Ramos (cell line): ENCODE results near the gene CHI3L2.

Experiments used
- in situ Hi-C: fragments of 300-500 bp; cut with MboI; formaldehyde crosslinking; loops from one replicate; pipeline ENCODE4 v1.14.3; 2022; ENCODE audit warnings: low sequenced_read_pairs; ENCODE audit not compliant: unreplicated experiment

CHI3L2 gene

GRCh38 chr1:111217183-111217910 lies 10.2 kb upstream of the CHI3L2 start:
- in situ Hi-C loops = loop anchor here (10.0 to 25.0 kb wide), 2 partner anchors 343 to 395 kb away; partner anchors contain the start of genes CD53 and RAP1A

- in situ Hi-C loops = loop anchor here (10.0 to 25.0 kb wide), 2 partner anchors 344 to 393 kb away; partner anchors contain the start of genes CD53 and RAP1A
Measured at GRCh38 chr1:111218701-111219556, 8.6 kb upstream of the CHI3L2 start.

GRCh38 chr1:111219557-111220286 lies 7.8 kb upstream of the CHI3L2 start:
- in situ Hi-C loops = loop anchor here (5.0 to 25.0 kb wide), 6 partner anchors 173 to 535 kb away; partner anchors contain the start of genes ATP5PB, CD53, DDX20 and RAP1A

GRCh38 chr1:111220302-111220890 lies 7.1 kb upstream of the CHI3L2 start:
- in situ Hi-C loops = loop anchor here (5.0 to 25.0 kb wide), 5 partner anchors 172 to 534 kb away; partner anchors contain the start of genes ATP5PB, DDX20, RAP1A and WDR77

GRCh38 chr1:111221276-111221632 lies 6.3 kb upstream of the CHI3L2 start:
- in situ Hi-C loops = loop anchor here (5.0 to 25.0 kb wide), 5 partner anchors 171 to 534 kb away; partner anchors contain the start of genes ATP5PB, DDX20, RAP1A and WDR77

GRCh38 chr1:111221633-111222291 lies 5.8 kb upstream of the CHI3L2 start:
- in situ Hi-C loops = loop anchor here (5.0 to 25.0 kb wide), 5 partner anchors 171 to 533 kb away; partner anchors contain the start of genes ATP5PB, DDX20, RAP1A and WDR77

GRCh38 chr1:111222308-111223125 lies 5.0 kb upstream of the CHI3L2 start:
- in situ Hi-C loops = loop anchor here (5.0 to 25.0 kb wide), 5 partner anchors 170 to 532 kb away; partner anchors contain the start of genes ATP5PB, DDX20, RAP1A and WDR77

GRCh38 chr1:111223126-111223685 lies 4.3 kb upstream of the CHI3L2 start:
- in situ Hi-C loops = loop anchor here (5.0 to 25.0 kb wide), 5 partner anchors 169 to 532 kb away; partner anchors contain the start of genes ATP5PB, DDX20, RAP1A and WDR77

GRCh38 chr1:111225091-111225490 lies 2.4 kb upstream of the CHI3L2 start:
- in situ Hi-C loops = loop anchor here (10.0 kb wide), 3 partner anchors 190 to 530 kb away; partner anchors contain the start of genes ATP5PB, DDX20 and WDR77

- in situ Hi-C loops = loop anchor here (10.0 kb wide), 3 partner anchors 191 to 529 kb away; partner anchors contain the start of genes ATP5PB, DDX20 and WDR77
Measured at GRCh38 chr1:111225717-111226400, 1.7 kb upstream of the CHI3L2 start.

GRCh38 chr1:111227851-111228747 lies 586 bp downstream of the CHI3L2 start:
- in situ Hi-C loops = loop anchor here (10.0 kb wide), 3 partner anchors 193 to 527 kb away; partner anchors contain the start of genes ATP5PB, DDX20 and WDR77

- in situ Hi-C loops = loop anchor here (10.0 kb wide), 3 partner anchors 194 to 526 kb away; partner anchors contain the start of genes ATP5PB, DDX20 and WDR77
Measured at GRCh38 chr1:111228748-111229126, 1.2 kb downstream of the CHI3L2 start.

GRCh38 chr1:111232134-111232533 lies 4.6 kb downstream of the CHI3L2 start:
- in situ Hi-C loops = no loop called here

- in situ Hi-C loops = no loop called here
Measured at GRCh38 chr1:111234258-111234657, 6.7 kb downstream of the CHI3L2 start.

GRCh38 chr1:111234866-111235265 lies 7.4 kb downstream of the CHI3L2 start:
- in situ Hi-C loops = no loop called here

- in situ Hi-C loops = no loop called here
Measured at GRCh38 chr1:111236379-111236778, 8.9 kb downstream of the CHI3L2 start.
